ENCODE measurements around the gene CELSR2. TPM values are rescaled to one million over a fixed set of nuclear protein-coding genes. Genes with fewer than 3 reads are reported as not detected.
A peak's percentile ranks its signal among the peaks of the same experiment; 100 is the strongest.

CELSR2 gene
- polyA plus RNA-seq, 2 of the 4 experiments (the other 2 are of a cell fraction) = 2.5 to 5.9 TPM

DNA sequence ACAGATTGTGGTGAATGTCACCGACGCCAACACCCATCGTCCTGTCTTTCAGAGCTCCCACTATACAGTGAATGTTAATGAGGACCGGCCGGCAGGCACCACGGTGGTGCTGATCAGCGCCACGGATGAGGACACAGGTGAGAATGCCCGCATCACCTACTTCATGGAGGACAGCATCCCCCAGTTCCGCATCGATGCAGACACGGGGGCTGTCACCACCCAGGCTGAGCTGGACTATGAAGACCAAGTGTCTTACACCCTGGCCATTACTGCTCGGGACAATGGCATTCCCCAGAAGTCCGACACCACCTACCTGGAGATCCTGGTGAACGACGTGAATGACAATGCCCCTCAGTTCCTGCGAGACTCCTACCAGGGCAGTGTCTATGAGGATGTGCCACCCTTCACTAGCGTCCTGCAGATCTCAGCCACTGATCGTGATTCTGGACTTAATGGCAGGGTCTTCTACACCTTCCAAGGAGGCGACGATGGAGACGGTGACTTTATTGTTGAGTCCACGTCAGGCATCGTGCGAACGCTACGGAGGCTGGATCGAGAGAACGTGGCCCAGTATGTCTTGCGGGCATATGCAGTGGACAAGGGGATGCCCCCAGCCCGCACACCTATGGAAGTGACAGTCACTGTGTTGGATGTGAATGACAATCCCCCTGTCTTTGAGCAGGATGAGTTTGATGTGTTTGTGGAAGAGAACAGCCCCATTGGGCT, 3.0 kb downstream of the CELSR2 start:
- FAIRE-seq (no peak), ATAC-seq (no peak), DNase-seq (ENCODE audit: low read depth in 1 of 2, low spot score in 1 of 2) (no peak)
- peaks cover 20% of the 10 kb centered on the region for H3K4me1 ChIP-seq
- WGBS (ENCODE audit: missing lambda C conversion rate) = 94% methylated on average over 16 of the region's 31 CpGs
- H3K27ac ChIP-seq = no peak overlapping the region
- H3K4me3 ChIP-seq = no peak overlapping the region
- POLR2A ChIA-PET = no interaction called here
- CTCF ChIA-PET = interaction anchor here (0.6 to 4.6 kb wide), 5 partner anchors 8 to 238 kb away, joined by 3 to 29 read pairs (median 3); partner anchors contain the start of gene SORT1
- H3K4me2 ChIP-seq = no peak overlapping the region
- H3K9me3 ChIP-seq = no peaks in the 10 kb centered on the region
- no peak for TF ChIP-seq RAD21 (conservative IDR thresholded peaks at IDR 0.05 in 1 of 2, IDR thresholded peaks at IDR 0.05 in 1 of 2)
- no peak for TF ChIP-seq PHF8 (IDR thresholded peaks at IDR 0.05; ENCODE audit: borderline replicate concordance, low read depth)
- TF ChIP-seq, protein P1, sequence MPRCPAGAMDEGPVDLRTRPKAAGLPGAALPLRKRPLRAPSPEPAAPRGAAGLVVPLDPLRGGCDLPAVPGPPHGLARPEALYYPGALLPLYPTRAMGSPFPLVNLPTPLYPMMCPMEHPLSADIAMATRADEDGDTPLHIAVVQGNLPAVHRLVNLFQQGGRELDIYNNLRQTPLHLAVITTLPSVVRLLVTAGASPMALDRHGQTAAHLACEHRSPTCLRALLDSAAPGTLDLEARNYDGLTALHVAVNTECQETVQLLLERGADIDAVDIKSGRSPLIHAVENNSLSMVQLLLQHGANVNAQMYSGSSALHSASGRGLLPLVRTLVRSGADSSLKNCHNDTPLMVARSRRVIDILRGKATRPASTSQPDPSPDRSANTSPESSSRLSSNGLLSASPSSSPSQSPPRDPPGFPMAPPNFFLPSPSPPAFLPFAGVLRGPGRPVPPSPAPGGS (IDR thresholded peaks at IDR 0.05) = no peak
- TF ChIP-seq ZC3H11A (IDR thresholded peaks at IDR 0.05) = no peak
- no peak for TF ChIP-seq HOXA7 (CRISPR knock-in tag; IDR thresholded peaks at IDR 0.05)

DNA sequence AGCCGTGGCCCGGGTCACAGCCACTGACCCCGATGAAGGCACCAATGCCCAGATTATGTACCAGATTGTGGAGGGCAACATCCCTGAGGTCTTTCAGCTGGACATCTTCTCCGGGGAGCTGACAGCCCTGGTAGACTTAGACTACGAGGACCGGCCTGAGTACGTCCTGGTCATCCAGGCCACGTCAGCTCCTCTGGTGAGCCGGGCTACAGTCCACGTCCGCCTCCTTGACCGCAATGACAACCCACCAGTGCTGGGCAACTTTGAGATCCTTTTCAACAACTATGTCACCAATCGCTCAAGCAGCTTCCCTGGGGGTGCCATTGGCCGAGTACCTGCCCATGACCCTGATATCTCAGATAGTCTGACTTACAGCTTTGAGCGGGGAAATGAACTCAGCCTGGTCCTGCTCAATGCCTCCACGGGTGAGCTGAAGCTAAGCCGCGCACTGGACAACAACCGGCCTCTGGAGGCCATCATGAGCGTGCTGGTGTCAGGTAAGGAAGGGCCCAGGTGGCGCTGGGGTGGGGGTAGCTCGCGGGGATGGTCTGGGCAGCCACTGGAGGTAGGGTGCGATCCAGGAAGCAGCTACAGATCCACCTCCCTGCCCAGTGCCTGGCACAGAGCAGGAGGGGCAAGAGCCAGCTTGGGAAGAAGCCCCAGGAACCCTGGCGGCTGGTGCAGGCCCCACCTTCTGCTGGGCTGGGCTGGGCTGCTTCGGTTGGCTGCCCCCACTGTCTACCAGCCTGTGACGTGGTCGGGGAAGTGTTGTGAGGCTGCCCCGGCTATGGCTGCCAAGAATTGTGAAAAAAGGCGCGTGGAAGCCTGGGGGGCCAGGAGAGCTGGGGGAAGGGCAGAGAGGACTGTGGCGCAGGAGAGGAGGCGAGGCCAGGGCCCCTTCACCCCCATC, 3.8 kb downstream of the CELSR2 start:
- ATAC-seq (no peak), FAIRE-seq (no peak), DNase-seq (ENCODE audit: low read depth in 1 of 2, low spot score in 1 of 2) (no peak)
- Histone ChIP-seq H3K4me3 (no peak overlapping the region), H3K9me3 (no peaks in the 10 kb centered on the region), H3K4me2 (peak overlapping the region; percentile 53; the same call in 1 of the 3 replicates), H3K4me1 (peaks cover 20% of the 10 kb centered on the region), H3K27ac (peak overlapping the region in 1 of 2 experiments; percentile 69; a peak in 2 of 6 replicates)
- TF ChIP-seq, protein P2, sequence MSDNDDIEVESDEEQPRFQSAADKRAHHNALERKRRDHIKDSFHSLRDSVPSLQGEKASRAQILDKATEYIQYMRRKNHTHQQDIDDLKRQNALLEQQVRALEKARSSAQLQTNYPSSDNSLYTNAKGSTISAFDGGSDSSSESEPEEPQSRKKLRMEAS (IDR thresholded peaks at IDR 0.05) = no peak
- TF ChIP-seq EHMT2 (IDR thresholded peaks at IDR 0.05; ENCODE audit: low read depth) = no peak
- WGBS (ENCODE audit: missing lambda C conversion rate) = 90% methylated on average over 33 of the region's 33 CpGs
- CTCF ChIA-PET = interaction anchor here (0.7 to 4.6 kb wide), 7 partner anchors 10 to 279 kb away, joined by 3 to 29 read pairs (median 3); partner anchors contain the start of gene SORT1
- POLR2A ChIA-PET = interaction anchor here (1.0 kb wide), 1 partner anchor 40 kb away, joined by 3 read pairs; the partner anchor contains the start of gene SARS1

DNA sequence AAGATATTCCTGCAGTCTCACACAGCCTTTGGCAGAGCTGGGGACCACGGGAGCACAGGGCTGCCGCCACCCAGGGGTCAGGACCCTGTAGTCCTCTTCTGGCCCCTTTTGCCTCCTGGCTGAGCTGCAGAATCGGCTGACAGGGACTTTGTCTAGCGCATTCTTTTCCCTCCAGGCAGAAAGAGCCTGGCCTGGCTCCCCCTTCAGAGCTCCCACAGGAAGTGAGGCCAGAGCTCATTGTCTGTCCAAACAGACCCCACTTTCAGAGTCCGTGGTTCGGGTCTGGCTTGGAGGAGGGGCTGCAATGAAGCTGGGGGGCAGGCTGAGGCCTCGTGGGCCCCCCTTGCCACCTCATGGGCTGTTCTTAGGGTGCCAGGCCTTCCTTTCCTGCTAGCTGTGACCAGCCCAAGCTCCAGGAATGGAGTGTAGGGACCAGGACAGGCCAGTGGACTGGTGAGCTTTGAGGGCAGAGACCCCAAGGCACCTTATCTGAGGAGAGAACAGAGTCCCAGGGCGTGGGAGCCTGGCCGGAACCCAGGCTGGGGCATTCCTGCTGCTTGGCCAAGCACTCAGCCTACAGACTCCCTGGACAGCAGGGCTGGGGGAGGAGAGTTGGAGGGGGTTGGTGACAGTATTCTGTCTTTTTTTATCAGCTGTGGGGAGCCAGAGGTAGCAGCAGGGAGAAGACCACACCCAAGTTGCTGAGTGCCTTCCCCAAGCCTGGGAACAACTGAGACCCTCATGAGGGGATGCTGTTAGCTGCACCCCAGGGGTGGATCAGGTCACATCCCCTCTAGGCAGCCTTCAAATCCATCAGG, 4.7 kb downstream of the CELSR2 start:
- Histone ChIP-seq H3K4me1 (peaks cover 17% of the 10 kb centered on the region), H3K27ac (peak overlapping the region in 1 of 2 experiments; percentile 69; a peak in 3 of 6 replicates), H3K9me3 (no peaks in the 10 kb centered on the region), H3K4me3 (no peak overlapping the region), H3K4me2 (peak overlapping the region; percentile 53)
- FAIRE-seq (no peak), DNase-seq (ENCODE audit: low read depth in 1 of 2, low spot score in 1 of 2) (no peak), ATAC-seq (no peak)
- ChIA-PET CTCF (interaction anchor here (0.6 to 4.6 kb wide), 11 partner anchors 10 to 279 kb away, joined by 3 to 29 read pairs (median 3); partner anchors contain the start of gene SORT1), POLR2A (interaction anchor here (1.0 kb wide), 1 partner anchor 40 kb away, joined by 3 read pairs; the partner anchor contains the start of gene SARS1)
- TF ChIP-seq ZSCAN20 (CRISPR knock-in tag; IDR thresholded peaks at IDR 0.05) (no peak), JUN (IDR thresholded peaks at IDR 0.05) (no peak), NR3C1 (IDR thresholded peaks at IDR 0.05) (no peak), ESRRA (IDR thresholded peaks at IDR 0.05; ENCODE audit: borderline replicate concordance, low read length) (no peak), MAFK (IDR thresholded peaks at IDR 0.05; ENCODE audit: partially characterized antibody) (no peak), TP53 (CRISPR knock-in tag; IDR thresholded peaks at IDR 0.05) (no peak), MAZ (IDR thresholded peaks at IDR 0.05; ENCODE audit: borderline replicate concordance, low read depth, low read length) (no peak), ZC3H11A (IDR thresholded peaks at IDR 0.05) (no peak)
- TF ChIP-seq, protein P3, sequence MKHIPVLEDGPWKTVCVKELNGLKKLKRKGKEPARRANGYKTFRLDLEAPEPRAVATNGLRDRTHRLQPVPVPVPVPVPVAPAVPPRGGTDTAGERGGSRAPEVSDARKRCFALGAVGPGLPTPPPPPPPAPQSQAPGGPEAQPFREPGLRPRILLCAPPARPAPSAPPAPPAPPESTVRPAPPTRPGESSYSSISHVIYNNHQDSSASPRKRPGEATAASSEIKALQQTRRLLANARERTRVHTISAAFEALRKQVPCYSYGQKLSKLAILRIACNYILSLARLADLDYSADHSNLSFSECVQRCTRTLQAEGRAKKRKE (CRISPR knock-in tag; IDR thresholded peaks at IDR 0.05; ENCODE audit: low read depth) = no peak
- TF ChIP-seq, protein P4, sequence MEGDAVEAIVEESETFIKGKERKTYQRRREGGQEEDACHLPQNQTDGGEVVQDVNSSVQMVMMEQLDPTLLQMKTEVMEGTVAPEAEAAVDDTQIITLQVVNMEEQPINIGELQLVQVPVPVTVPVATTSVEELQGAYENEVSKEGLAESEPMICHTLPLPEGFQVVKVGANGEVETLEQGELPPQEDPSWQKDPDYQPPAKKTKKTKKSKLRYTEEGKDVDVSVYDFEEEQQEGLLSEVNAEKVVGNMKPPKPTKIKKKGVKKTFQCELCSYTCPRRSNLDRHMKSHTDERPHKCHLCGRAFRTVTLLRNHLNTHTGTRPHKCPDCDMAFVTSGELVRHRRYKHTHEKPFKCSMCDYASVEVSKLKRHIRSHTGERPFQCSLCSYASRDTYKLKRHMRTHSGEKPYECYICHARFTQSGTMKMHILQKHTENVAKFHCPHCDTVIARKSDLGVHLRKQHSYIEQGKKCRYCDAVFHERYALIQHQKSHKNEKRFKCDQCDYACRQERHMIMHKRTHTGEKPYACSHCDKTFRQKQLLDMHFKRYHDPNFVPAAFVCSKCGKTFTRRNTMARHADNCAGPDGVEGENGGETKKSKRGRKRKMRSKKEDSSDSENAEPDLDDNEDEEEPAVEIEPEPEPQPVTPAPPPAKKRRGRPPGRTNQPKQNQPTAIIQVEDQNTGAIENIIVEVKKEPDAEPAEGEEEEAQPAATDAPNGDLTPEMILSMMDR (IDR thresholded peaks at IDR 0.05) = no peak
- TF ChIP-seq, protein P5, sequence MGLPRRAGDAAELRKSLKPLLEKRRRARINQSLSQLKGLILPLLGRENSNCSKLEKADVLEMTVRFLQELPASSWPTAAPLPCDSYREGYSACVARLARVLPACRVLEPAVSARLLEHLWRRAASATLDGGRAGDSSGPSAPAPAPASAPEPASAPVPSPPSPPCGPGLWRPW (IDR thresholded peaks at IDR 0.05) = no peak
- TF ChIP-seq, protein P6, sequence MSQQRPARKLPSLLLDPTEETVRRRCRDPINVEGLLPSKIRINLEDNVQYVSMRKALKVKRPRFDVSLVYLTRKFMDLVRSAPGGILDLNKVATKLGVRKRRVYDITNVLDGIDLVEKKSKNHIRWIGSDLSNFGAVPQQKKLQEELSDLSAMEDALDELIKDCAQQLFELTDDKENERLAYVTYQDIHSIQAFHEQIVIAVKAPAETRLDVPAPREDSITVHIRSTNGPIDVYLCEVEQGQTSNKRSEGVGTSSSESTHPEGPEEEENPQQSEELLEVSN (IDR thresholded peaks at IDR 0.05; ENCODE audit: borderline replicate concordance, low read depth) = no peak
- 62% methylated on average over 8 of the region's 9 CpGs for WGBS (ENCODE audit: missing lambda C conversion rate)

Measured in A549 (cell line).